Hematopoietic multipotent progenitor cell treated with erythropoietin and hydrocortisone succinate and interleukin-3 and kit ligand, for 4 days (in vitro differentiated cells): ENCODE results near the gene CHAF1A.
A peak's percentile ranks its signal among the peaks of the same experiment; 100 is the strongest.

Experiments used
- DNase-seq: peaks from one replicate; pipeline ENCODE4 v3.0.0-alpha.2; 2015

CHAF1A gene, protein sequence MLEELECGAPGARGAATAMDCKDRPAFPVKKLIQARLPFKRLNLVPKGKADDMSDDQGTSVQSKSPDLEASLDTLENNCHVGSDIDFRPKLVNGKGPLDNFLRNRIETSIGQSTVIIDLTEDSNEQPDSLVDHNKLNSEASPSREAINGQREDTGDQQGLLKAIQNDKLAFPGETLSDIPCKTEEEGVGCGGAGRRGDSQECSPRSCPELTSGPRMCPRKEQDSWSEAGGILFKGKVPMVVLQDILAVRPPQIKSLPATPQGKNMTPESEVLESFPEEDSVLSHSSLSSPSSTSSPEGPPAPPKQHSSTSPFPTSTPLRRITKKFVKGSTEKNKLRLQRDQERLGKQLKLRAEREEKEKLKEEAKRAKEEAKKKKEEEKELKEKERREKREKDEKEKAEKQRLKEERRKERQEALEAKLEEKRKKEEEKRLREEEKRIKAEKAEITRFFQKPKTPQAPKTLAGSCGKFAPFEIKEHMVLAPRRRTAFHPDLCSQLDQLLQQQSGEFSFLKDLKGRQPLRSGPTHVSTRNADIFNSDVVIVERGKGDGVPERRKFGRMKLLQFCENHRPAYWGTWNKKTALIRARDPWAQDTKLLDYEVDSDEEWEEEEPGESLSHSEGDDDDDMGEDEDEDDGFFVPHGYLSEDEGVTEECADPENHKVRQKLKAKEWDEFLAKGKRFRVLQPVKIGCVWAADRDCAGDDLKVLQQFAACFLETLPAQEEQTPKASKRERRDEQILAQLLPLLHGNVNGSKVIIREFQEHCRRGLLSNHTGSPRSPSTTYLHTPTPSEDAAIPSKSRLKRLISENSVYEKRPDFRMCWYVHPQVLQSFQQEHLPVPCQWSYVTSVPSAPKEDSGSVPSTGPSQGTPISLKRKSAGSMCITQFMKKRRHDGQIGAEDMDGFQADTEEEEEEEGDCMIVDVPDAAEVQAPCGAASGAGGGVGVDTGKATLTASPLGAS

GRCh38 chr19:4402171-4403004, at the start of gene CHAF1A:
Gene CHAF1A, plus strand, starts transcription at chr19:4402640. Its CDS starts 123 bp downstream, at chr19:4402763.
- peak; percentile 100 for DNase-seq

GRCh38 chr19:4352701-4353121, 49.7 kb upstream of the CHAF1A start:
- peak; percentile 83 for DNase-seq

DNA sequence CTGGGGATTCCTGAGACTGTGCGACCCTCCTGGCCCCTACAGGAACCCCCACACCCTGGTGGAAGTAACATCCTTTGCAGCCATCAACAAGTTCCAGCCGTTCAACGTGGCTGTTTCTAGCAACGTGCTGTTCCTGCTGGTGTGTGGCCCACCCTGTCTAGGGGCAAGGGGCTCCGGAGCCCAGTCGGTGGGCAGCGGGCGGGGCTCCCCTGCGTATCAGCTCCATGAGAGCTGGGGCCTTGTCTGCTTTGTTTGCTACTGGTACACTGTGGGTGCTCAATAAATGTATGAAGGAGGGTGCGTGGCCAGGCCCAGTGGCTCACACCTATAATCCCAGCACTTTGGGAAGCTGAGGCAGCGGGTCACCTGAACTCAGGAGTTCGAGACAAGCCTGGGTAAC, 48.2 kb upstream of the CHAF1A start:
- DNase-seq: no peak

GRCh38 chr19:4354897-4355296, 47.5 kb upstream of the CHAF1A start:
- no peak for DNase-seq

DNA sequence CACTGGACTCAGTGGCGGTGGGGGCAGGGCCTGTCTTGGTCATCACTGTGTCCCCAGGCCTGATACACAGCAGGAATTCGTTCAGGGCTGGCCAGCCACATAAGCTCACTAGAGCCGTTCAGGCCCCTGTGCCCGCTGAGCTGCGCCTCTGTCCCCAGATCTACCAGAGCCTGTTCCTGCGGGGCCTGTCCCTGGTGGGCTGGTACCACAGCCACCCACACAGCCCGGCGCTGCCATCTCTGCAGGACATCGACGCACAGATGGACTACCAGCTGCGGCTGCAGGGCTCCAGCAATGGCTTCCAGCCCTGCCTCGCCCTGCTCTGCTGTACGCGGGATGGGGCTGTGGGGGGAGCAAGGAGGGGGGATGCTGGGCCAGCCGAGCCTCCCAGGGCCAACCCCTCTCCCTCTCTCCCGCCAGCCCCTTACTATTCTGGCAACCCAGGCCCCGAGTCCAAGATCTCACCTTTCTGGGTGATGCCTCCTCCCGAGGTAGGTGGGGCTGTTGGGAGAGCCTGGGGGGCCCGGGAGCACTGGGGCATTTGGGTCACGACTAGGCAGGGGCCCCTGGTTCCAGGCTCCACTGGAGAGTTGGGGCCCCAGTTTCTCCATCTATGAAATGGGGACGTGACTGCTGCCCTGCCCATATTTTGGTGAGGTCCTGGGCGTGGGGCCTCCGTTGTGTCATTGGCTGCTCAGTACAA, 45.2 kb upstream of the CHAF1A start:
- no peak for DNase-seq

DNA sequence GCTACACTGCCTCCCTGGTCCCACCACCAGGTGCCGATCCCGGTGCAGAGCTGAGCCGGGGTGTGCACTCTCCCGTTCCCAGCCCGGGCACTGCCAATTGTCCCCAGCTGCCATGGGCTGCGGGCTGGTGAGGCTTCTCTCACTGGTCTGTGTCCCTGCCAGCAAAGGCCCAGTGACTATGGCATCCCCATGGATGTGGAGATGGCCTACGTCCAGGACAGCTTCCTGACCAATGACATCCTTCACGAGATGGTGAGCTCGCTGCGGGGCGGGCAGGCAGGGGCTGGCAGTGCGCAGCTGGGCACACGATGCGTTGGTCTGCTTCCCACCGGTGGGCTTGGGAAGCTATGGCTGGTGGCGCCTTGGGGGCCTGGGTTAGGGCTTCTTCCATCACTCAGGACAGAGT, 44.5 kb upstream of the CHAF1A start:
- no peak for DNase-seq

DNA sequence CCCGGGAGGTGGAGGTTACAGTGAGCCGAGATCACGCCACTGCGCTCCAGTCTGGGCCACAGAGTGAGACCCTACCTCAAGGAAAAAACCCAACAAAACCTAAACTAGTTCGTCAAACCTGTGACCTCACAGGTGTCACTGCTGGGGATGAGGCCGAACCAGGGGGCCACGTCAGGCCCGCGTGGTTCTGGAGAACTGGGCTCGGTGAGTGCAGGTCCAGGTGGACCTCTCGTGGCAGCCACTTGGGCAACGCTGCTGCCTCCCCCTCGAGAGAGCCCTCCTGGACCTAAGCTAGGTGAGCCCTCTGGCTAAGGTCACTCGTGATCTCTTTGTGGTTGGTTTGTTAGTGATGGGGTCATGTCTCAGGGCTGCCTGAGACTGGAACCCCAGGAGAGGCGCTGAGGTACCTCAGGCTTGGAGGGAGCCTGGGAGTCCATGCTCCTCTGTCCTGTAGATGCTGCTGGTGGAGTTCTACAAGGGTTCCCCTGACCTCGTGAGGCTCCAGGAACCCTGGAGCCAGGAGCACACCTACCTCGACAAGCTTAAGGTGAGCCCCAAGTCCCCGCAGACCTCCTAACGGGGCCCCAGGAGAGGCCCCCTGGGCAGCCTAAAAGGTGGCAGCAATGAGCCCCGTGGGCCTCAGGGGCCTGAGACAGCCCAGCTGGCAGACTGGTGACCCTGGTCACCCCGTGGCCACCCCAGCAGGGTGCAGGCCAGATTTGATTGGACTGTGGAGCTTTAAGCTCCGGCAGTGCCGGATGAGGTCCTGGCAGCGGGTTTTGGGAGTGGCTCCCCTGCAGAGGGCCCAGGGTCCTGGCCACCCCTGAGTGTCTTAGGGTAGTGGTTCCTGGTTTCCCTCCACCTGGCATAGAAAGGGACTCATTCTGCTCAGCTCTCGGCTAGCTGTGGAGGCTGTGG, 43.5 kb upstream of the CHAF1A start:
- DNase-seq: no peak

- DNase-seq: no peak
Observed at GRCh38 chr19:4359627-4360000, 42.8 kb upstream of the CHAF1A start.

- DNase-seq: no peak
Observed at GRCh38 chr19:4360081-4360569, 42.3 kb upstream of the CHAF1A start.

DNA sequence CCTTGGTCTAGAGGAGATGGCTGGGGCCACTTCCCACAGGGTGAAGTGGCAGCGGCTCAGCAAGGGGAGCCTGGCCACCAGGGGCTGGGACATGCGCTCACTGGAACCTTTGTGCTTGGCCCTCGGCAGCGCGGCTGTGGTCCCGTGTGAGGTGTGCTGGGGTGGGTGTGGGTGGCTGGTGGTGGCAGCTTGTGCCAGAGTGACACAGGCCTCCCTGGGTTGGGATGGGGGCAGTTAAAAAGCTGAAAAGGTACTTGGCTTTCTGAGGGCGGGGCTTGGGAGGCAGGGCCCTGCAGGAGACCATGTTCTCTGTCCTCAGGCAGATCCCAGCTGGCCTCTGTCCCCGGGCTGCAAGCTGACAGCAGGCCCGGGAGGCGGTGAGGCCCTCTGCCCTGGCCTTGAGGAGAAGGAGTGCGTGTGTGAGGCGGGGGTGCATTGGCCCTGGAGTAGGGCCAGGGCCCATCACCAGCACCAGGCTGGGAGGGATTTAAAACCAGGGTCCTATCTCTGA, 41.7 kb upstream of the CHAF1A start:
- DNase-seq: no peak

DNA sequence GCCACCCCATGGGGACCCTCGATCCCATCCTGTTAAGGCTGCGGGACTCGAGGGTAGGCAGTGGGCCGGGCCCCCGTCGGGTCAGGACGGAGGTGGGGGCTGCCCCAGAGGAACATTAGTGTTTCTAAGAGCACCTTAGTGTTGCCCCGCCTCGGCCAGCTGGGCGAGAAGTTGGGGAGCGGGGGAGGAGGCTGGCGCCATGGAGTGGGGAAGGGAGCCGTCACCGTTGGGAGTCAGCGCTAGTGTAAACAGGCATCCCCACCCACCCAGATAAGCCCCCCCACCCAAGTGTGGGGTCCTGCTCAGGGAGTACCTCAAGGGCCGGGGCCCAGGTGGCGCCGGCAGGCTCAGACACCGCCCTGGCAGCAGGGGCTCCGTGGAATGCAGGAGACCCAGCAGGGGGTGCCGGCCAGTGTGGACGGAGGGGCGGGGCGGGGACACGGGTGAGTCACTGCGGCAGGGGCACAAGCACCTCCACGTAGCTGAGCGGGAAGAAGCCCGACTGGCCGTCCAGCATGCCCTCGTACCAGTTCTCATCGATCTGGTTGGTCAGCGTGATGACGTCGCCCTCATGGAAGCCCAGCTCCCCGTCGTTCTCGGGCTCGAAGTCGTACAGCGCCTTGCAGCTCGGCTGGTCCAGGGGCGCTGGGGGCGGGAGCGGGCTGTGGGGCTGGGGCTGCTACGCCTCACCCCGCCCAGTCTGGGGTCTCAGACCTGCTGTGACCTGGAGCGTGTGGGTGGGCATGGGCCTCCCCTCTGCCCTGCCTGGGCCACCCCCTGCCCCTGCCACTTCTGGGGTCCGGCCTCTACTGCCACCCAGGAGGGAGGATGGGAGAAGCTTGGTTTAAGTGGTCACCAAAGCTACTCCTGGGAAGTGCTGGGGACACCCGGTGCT, 41.0 kb upstream of the CHAF1A start:
- no peak for DNase-seq

GRCh38 chr19:4362101-4362828, 40.2 kb upstream of the CHAF1A start:
- no peak for DNase-seq

DNA sequence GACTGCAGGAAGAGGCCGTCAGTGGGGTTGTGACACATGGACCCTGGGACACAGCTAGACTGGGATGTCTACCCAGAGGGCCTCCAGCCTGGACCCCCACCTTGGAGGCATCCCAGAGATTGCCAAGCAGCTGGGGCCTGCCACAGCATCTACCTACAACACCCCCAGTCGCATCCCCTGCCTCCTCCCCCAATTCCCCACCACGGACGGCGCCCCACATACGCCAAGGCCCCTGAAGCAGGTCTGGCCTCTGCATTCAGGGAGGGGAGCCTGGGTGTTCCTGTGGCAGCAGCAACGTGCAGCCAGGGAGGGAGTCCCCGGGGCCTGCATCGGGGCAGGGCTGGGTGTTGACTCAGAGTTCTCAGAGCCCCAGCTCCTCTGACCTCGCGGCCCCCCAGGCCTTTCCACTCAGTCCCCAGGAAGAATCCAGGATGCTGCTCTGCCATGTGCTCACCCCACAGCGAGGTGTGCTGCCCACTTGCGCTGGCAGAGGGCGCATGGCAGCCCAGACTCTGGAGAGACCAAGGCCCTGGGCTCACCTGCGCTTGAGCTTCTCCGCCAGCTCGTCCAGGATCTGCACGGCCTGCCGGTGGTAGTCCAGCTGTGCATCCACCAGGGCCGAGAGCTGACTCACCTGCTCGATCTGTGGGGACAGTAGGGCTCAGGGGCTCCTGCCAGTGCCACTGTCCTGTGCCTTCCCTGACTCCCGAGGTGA, 39.5 kb upstream of the CHAF1A start:
- DNase-seq: no peak

DNA sequence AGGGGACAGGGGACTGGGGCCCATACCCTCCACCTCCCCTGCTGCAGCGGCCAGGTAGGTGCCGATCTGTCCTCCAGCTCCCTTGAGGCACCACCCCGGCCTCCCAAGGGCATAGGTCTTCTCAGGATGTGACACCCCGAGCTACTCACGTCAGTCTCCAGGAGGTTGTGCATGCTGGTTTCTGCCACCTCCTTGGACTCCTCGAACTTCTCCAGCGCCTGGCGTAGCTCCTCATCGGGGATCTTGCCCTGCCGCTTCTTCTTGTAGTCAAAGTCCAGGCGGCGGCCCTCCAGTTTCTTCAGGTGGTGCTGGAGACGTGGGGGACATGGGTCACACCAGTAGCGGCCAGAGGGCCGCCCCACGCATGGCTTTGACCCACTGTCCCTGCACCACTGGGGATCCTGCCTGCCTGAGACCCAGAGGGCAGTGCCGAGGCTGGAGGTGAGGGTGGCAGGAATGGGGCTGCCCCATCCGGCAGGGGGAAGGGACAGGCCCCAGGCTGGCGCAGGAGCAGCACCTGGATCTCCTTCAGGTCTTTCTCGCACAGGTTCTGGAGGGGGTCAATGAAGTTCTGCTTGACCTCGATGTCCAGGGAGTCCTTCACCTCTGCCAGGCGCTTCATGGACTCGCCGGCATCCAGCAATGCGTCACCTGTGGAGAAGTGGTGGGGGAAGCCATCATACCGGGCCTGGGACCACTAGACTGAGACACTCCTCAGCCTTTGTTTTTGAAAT, 38.7 kb upstream of the CHAF1A start:
- DNase-seq: no peak

GRCh38 chr19:4365341-4365740, 37.1 kb upstream of the CHAF1A start:
- DNase-seq: no peak

DNA sequence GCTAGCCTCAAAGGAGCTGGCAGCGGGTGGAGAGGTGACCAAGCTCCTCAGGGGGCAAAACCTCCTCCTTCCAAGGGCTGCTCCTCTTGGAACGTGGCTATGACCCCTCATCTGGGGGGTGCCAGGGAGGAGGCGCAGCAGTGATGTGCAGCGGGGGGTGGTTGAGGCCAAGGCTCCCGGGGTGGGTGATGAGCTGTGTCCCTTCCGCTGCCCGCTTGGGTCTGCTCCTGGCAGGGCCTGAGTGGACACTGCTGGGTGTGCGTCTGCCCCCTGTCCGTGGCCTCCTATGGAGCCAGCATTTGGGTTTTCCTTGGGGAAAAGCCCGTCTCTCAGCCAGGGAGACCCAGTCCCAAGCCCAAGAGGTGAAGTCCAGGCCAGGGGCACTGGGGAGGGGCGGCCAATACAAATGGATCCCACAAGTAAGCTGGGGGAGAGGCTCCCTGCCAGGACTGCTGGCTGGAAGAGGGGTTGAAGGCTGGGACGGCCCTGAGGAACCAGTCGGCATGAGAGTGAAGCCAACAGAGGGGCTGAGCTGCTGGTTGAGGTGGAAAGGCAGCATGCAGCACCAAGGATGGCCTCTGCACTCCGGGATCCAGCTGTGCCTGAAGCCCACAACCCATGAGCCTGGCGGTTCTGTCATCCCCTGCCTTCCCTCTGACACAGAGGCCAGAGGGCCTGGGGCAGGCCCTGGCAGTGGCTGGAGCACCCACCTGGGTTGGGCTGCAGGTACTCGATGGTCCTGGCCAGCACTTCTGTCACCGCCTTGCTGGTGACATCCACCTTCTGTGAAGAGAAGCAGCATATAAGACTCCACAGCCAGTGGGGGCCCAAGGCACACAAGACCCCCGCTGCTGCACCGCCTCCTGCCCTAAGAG, 36.4 kb upstream of the CHAF1A start:
- no peak for DNase-seq
